ENCODE measurements around the gene KRTAP10-6. TPM values are rescaled to one million over a fixed set of nuclear protein-coding genes. Genes with fewer than 3 reads are reported as not detected.

KRTAP10-6 gene
- total RNA-seq = not detected in 2 replicates

DNA sequence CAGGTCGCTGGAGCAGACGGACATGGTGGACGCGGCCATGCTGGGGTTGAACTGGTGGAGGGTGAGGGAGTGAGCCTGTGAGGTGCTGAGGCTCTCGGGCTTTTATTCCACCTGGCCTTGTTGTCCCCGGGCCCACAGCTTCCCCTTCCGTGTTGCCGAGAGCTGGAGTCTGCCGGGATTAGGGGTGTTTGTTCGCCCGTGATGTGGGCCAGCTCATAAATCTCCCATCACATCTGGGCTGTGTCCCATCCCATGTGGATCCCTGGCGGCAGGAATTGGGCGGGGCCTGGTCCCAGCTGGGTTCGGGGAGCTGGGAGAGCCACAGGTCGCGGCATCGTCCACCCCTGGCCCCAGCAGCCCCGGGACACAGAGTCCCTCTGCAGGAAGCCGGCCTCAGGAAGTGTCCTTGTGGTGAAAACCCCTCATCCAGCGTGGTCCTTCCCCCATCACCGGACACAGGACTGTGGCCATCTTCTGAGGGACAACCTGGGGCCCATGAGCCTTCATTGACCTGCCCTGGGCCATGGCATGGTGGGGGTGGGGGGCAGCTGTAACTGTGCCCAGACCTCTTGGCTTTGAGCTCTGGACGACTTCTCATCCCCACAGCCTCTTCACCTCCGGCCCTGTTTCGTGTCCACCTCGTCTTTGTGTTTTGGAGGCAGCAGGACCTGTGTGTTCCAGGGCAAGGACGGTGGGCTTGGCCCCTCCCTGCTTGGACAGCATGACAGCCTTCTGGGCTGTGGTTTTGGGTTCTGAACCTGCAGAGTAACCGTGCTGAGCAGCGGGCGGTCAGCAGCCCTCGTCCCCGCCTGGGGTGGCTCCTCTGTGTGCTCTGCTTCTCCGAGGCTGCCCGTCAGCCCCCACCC lies at the start of gene KRTAP10-6:
Gene KRTAP10-6 (minus strand): TSS at position 60 of the 866 bp plus-strand sequence. CDS start 21 bp downstream, at position 39.

GRCh38 chr21:44637018-44637850 lies 44.9 kb upstream of the KRTAP10-6 start, which contains the start of gene KRTAP10-10:
TSS of gene KRTAP10-10 (plus strand) at chr21:44637356. CDS start at chr21:44637418, 62 bp downstream.

GRCh38 chr21:44626673-44627143 lies 34.4 kb upstream of the KRTAP10-6 start, which contains the start of gene KRTAP10-9:
TSS of gene KRTAP10-9 (plus strand) at chr21:44627093. CDS start at chr21:44627172, 79 bp downstream.

GRCh38 chr21:44612029-44612486 lies 19.8 kb upstream of the KRTAP10-6 start, which contains the start of gene KRTAP10-8:
TSS of gene KRTAP10-8 (plus strand) at chr21:44612079. CDS start at chr21:44612101, 22 bp downstream.

GRCh38 chr21:44600118-44600978 lies 8.0 kb upstream of the KRTAP10-6 start, which contains the start of gene KRTAP10-7:
TSS of gene KRTAP10-7 (plus strand) at chr21:44600597. CDS start at chr21:44600622, 25 bp downstream.

DNA sequence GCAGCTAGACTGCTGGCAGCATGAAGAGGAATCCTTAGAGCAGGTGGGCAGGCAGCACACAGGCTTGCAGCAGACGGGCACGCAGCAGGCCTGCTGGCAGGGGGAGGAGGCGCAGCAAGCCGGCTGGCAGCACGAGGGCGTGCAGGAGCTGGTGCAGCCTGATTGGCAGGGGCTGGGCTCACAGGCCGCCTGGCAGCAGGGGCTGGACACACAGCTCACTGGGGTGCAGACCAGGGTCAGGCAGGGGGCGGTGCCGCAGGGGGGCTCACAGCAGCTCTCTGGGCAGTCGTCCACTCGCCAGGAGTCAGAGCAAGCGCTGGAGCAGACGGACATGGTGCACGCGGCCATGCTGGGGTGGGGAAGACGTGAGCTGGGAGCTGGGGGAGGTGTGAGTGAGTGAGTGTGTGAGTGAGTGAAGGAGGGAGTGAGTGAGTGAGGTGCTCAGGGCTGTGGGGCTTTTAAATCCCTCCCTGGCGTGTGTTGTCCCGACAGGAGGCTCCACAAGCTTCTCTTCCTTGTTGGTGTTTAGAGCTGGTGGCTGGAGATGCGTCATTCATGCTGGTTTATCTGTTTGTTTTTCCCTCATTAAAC lies 12.0 kb downstream of the KRTAP10-6 start, which contains the start of gene KRTAP10-5:
Gene KRTAP10-5 (minus strand): TSS at position 374 of the 591 bp plus-strand sequence. CDS start 26 bp downstream, at position 348.

GRCh38 chr21:44573630-44574456 lies 18.5 kb downstream of the KRTAP10-6 start, which contains the start of gene KRTAP10-4:
TSS of gene KRTAP10-4 (plus strand) at chr21:44573729. CDS start at chr21:44573759, 30 bp downstream.

GRCh38 chr21:44558695-44559094 lies 33.6 kb downstream of the KRTAP10-6 start, which contains the start of gene KRTAP10-3:
TSS of gene KRTAP10-3 (minus strand) at chr21:44558795. CDS start at chr21:44558715, 80 bp downstream.

DNA sequence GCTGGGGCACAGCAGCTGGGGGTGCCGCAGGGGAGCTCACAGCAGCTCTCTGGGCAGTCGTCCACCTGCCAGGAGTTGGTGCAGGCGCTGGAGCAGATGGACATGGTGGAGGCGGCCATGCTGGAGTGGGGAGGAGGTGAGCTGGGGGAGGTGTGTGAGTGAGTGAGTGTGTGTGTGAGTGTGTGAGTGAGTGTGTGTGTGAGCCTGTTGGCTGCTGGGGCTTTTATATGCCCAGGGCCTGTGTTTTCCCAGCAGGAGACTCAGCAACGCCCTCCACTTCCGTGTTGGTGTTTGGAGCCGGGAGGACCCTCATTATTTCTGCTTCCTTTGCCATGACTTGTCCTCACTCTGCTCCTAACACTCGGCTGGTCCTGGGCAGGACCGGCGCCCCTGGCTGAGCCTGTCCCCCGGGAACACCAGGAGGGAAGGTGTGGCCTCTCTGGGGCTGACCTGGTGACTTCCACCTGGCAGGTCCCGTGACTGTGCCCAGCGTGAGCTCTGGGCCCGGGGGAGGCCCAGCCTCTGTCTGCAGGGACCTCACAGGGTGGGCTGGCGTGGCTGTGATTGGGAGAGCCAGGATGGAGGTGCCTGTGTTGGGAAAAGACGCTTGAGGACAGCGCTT lies 40.9 kb downstream of the KRTAP10-6 start, which contains the start of gene KRTAP10-2:
Gene KRTAP10-2 (minus strand): TSS at position 166 of the 622 bp plus-strand sequence. CDS start 47 bp downstream, at position 119.

Other genes starting within 250 kb of the KRTAP10-6 start
- gene TRPM2, start 238.9 kb downstream of the KRTAP10-6 start, total RNA-seq = 0.11 TPM in 1 of 2 replicates, not detected in the other
- gene LRRC3, start 137.0 kb downstream of the KRTAP10-6 start, total RNA-seq = 1.1 and 1.2 TPM in 2 replicates
- not detected in 2 replicates for gene KRTAP10-1, start 52.3 kb downstream of the KRTAP10-6 start, total RNA-seq
- not detected in 2 replicates for gene KRTAP10-2, start 41.0 kb downstream of the KRTAP10-6 start, total RNA-seq
- not detected in 2 replicates for gene KRTAP10-3, start 33.7 kb downstream of the KRTAP10-6 start, total RNA-seq
- not detected in 2 replicates for gene KRTAP10-4, start 18.8 kb downstream of the KRTAP10-6 start, total RNA-seq
- not detected in 2 replicates for gene KRTAP10-5, start 11.9 kb downstream of the KRTAP10-6 start, total RNA-seq
- not detected in 2 replicates for gene KRTAP10-7, start 8.1 kb upstream of the KRTAP10-6 start, total RNA-seq
- not detected in 2 replicates for gene KRTAP10-8, start 19.6 kb upstream of the KRTAP10-6 start, total RNA-seq
- gene KRTAP10-9, start 34.6 kb upstream of the KRTAP10-6 start, total RNA-seq = not detected in 2 replicates
- gene KRTAP10-10, start 44.9 kb upstream of the KRTAP10-6 start, total RNA-seq = not detected in 2 replicates
- gene KRTAP10-11, start 53.9 kb upstream of the KRTAP10-6 start, total RNA-seq = not detected in 2 replicates
- gene KRTAP12-4, start 62.2 kb upstream of the KRTAP10-6 start, total RNA-seq = not detected in 2 replicates
- gene KRTAP12-3, start 65.4 kb upstream of the KRTAP10-6 start, total RNA-seq = not detected in 2 replicates
- not detected in 2 replicates for gene KRTAP12-2, start 74.4 kb upstream of the KRTAP10-6 start, total RNA-seq
- gene KRTAP12-1, start 89.7 kb upstream of the KRTAP10-6 start, total RNA-seq = not detected in 2 replicates
- not detected in 2 replicates for gene KRTAP10-12, start 104.7 kb upstream of the KRTAP10-6 start, total RNA-seq
- gene TSPEAR, start 119.1 kb upstream of the KRTAP10-6 start, total RNA-seq = not detected in 2 replicates
- gene UBE2G2, start 209.3 kb upstream of the KRTAP10-6 start, total RNA-seq = 42.8 and 43.3 TPM in 2 replicates
- 66.7 and 112 TPM in 2 replicates for gene SUMO3, start 225.6 kb upstream of the KRTAP10-6 start, total RNA-seq